ENCODE results near the gene SLC7A9.
A peak's percentile ranks its signal among the peaks of the same experiment; 100 is the strongest.

Gene SLC7A9

GRCh38 chr19:32828643-32829344 lies 40.8 kb downstream of the SLC7A9 start:
- no peak for FAIRE-seq
- no peak for DNase-seq (ENCODE audit: low spot score)

DNA sequence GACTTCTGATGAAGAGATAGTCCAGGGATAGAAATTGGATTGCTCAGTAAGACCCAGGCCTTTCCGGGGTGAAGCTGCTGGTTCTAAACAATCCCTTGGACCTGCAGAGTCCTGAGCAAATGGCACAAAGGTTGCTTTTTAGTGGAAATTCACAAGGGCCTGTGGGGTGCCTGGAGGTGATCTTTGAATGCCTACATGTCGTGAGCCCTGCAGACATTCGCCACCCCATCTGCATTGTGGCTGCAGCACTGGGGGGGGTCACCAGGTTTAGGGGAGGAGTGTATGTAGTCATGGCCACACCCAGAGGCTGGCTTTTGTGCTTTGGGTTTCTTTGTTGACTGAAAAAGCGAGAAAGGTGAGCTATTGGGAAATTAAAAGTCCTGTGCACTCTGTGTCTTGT lies 41.4 kb downstream of the SLC7A9 start:
- no peak for FAIRE-seq

GRCh38 chr19:32824916-32825608 lies 44.5 kb downstream of the SLC7A9 start:
- FAIRE-seq (no peak), DNase-seq (ENCODE audit: low spot score) (no peak)

More for the DNA sequence above, 41.4 kb downstream of the SLC7A9 start:
- DNase-seq (ENCODE audit: low spot score), result no peak

DNA sequence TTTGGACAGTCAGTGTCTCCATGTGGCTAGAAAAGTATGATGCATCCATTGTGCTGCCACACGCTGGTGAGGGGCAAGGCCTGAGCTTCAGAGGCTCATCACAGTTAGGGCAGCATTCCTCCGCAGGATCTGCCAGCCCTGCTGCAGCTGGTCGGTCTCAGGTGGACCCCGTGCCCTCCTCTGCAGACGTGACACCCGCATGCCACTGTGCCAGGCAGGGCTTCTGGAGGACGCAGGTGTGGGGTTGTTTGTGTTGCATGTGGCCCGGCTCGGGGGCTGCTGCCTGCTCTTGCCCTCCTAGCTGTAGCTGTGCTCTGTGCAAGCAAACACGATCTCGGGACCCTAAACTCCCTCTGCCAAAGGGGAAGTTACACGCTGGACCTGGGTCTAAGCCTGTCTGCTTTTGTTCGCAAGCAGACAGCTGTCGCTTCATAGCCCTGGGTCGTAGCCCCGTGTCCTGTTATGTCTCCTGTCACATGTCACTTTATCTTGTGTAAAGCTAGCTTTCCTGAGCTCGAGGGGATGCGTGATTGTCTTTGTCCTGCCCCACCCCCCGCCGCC lies 45.3 kb downstream of the SLC7A9 start:
- DNase-seq (ENCODE audit: low spot score) (no peak), FAIRE-seq (no peak)

- no peak for FAIRE-seq
- no peak for DNase-seq (ENCODE audit: low spot score)
Measured at GRCh38 chr19:32823747-32824102, 45.8 kb downstream of the SLC7A9 start.

DNA sequence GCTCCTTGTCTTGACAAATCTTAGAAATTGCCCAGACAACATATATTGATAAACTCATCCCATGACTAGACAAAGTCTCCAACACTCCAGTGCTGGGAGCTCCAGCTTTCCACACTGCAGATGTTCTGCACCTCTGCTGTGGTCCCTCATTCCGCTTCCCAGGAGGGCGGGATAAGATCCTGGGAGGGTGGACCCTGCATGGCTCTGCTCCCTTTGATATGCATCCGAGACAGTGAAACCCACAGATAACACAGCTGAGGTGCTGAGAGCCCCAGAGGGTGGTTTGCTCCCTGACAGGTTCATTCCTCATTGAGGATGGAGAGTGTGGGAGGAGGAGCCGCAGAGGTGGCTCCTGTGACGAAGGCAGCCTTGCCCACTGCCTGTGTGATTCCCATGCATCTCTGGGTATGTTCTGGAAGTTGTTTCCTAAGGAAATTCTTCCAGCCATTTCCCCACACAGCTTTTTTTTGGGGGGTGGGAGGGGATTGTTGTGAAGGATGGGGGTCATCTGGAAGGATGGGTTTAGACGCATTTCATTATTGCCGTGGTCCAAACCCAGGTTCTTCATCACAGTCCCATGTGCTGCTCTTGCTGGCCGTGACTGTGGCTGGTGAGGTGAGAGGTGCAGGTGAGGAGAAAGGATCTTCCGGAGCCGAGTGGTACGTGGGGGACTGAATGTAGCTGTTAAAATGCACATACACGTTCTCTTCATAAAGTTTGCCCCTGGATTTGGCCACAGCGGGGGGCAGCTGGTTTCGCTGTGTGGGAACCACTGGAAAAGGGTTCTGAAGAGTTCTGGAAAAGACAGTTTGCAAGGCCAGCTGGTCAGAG lies 46.4 kb downstream of the SLC7A9 start:
- FAIRE-seq (no peak), DNase-seq (ENCODE audit: low spot score) (no peak)

- DNase-seq (ENCODE audit: low spot score) (no peak), FAIRE-seq (no peak)
Measured at GRCh38 chr19:32819419-32820400, 49.9 kb downstream of the SLC7A9 start.

- no peak for DNase-seq (ENCODE audit: low spot score)
- FAIRE-seq, result no peak
Measured at GRCh38 chr19:32818536-32818935, 51.0 kb downstream of the SLC7A9 start.

- FAIRE-seq (no peak), DNase-seq (ENCODE audit: low spot score) (no peak)
Measured at GRCh38 chr19:32817569-32818476, 51.7 kb downstream of the SLC7A9 start.

GRCh38 chr19:32816555-32817099 lies 52.9 kb downstream of the SLC7A9 start:
- no peak for FAIRE-seq
- no peak for DNase-seq (ENCODE audit: low spot score)

DNA sequence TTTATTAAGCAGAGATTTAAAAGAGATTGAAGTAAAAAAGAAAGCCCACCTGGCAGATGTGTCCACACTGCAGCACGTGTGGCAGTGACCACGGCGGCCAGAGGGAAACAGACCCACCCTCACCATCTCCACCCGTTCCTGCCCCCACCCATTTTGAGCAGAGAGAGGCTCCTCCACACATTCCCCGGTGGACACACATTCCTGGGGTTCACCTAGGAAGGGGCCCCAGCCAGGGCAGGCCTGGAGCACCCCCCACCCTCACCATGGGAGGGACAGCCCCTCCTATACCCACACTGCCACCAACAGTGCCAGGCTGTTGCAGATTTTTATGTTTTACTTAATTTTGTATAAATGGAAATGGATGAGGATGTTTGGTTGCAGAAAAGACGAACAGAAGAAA lies 54.9 kb downstream of the SLC7A9 start:
- DNase-seq (ENCODE audit: low spot score), result no peak
- FAIRE-seq, result no peak

DNA sequence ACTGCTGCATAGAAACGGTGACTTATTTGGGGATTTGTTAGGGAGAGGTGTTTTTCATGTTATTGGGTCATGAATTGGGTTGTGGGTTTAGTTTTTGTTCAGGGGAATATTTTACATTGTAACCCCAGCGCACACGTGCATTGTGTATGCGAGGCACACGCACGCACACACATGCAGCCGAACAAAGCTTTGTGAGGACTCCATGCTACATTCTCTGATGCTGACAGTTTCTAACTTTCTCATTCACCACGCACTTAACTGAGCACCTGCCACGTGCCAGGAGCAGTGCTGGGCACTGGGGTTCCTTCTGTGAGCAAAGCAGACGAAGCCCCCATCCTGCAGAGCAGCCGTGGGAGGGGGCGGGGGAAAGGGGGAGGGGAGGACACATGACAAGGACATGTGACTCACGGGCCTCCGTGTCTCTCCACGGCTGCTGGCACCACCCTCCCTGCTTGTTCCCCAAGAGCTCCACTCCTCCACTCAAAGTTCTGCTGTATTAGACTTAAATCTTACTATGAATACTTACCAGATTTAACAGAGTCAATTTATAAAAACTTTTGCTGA lies 55.6 kb downstream of the SLC7A9 start:
- no peak for FAIRE-seq
- DNase-seq (ENCODE audit: low spot score), result no peak

- FAIRE-seq (no peak), DNase-seq (ENCODE audit: low spot score) (no peak)
Measured at GRCh38 chr19:32812571-32812970, 57.0 kb downstream of the SLC7A9 start.

DNA sequence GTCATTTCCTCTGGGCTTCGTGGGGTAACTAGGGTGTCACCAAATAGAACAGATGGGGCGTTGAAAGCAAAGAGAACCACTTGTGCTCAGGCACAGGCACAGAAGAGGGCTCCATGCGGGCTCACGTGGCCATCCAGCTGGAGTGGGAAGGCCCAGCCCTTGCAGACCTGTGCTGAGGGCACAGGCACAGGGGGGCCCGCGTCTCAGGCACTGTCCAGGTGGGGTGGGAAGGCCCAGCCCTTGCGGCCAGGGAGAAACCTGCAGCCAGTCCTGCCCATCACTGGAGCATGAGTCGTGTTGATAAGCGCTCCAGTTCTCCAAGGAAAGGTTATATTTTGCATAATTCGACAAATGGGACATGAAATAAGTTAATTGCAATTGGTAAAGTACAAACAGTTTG lies 57.5 kb downstream of the SLC7A9 start:
- FAIRE-seq (no peak), DNase-seq (ENCODE audit: low spot score) (no peak)

DNA sequence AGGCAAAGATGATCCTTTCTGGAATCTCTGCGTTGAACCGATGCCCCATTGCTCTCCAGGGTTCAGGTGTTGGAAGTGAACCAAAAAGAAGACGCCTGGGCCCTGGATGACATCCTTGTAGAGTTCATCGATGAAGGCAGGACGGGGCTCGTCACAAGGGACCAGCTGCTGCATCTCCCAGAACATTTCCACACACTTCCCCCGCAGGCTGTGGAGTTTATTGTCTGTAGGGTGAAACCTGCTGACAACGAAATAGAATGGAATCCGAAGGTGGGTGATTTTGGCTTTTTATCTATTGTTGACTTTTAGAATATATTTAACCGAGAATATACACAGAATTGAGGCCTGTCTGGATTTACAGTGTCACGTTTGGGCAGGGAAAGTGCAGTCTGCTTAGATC lies 58.4 kb downstream of the SLC7A9 start:
- FAIRE-seq, result no peak
- no peak for DNase-seq (ENCODE audit: low spot score)

DNA sequence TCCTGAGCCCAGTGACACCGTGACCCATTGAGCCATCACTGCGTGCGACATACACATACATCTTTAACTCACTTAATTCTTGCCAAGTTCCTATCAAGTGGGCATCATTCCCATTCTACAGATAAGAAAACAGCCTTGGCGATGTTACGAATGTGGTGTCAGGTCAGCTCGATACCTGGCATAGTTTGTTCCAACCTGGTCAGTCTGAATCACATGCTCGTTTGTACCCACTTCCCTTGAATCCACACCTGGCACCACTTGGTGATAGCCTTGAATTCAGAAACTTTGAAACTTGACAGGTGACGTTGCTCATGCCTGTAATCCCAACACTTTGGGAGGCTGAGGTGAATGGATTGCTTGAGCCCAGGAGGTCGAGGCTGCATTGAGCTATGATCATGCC lies 59.1 kb downstream of the SLC7A9 start:
- DNase-seq (ENCODE audit: low spot score) (no peak), FAIRE-seq (peak; percentile 56)

GRCh38 chr19:32809754-32810153 lies 59.8 kb downstream of the SLC7A9 start:
- FAIRE-seq, result no peak

DNA sequence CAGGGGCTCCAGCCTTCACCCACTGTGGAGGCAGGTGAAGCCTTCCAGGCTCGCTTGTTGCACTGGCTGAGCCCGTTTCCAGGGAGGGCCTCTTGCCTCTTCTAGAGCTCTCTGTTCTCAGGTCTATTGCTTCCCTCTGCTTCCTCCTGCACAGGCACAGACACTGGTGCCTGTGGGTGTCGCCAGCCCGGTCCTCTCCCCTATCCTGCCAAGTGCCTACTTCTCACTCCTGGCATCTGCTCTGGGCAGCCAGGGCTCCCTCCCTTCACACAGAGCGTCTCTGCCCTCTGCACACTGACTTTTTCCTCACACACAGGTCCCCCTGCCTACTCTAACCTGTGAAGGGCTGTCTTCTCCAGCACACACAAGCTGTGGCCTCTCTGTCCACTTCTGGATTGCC lies 60.3 kb downstream of the SLC7A9 start:
- FAIRE-seq (no peak), DNase-seq (ENCODE audit: low spot score) (no peak)

More at GRCh38 chr19:32809754-32810153, 59.8 kb downstream of the SLC7A9 start:
- DNase-seq (ENCODE audit: low spot score), result no peak

DNA sequence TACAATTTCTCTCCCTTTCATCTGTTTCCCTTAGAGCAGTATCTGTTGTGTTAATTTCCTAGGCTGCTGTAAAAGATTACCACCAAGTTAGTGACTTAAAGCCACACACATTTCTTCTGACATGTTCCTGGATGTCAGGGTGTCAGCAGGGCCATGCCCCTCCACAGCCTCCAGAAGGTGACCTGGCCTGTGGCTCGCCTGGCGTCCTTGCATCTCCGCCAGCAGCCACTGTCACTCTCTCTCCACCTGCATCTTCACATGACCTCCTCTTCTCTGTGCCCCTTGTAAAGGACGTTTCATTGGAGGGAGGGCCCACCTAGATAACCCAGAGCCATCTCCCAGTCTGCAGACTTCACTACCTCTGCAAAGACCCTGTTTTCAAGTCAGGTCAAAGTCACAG lies 61.3 kb downstream of the SLC7A9 start:
- DNase-seq (ENCODE audit: low spot score) (no peak), FAIRE-seq (peak; percentile 46)
